HepG2 (cell line): ENCODE measurements around the gene GRK5. TPM values are rescaled to one million over a fixed set of nuclear protein-coding genes. Genes with fewer than 3 reads are reported as not detected.

Experiments
- ATAC-seq: fragments of 200-7000 bp; cut with Tn5 transposase; 3 replicates; pipeline ENCODE4 v1.9.1; 2020; ENCODE audit warnings: mild to moderate bottlenecking, moderate library complexity
- BruUV-seq: library from RNA; stranded (reverse); fragments of 400-500 nt; replicated peaks from 2 replicates; lab custom pipeline; 2021; lab: Mats Ljungman, UMichigan
- CTCF ChIA-PET: fragments of 300-600 bp; formaldehyde crosslinking; extraction: SDS; loops from one replicate; lab custom pipeline; 2021; ENCODE audit warnings: low total read pairs, inconsistent platforms, low intra/inter-chr PET ratio; lab: Yijun Ruan, JAX
- POLR2A ChIA-PET: fragments of 350-600 bp; sonication (Branson Sonifier 250); formaldehyde crosslinking; loops from one replicate; lab custom pipeline; 2020; ENCODE audit warnings: antibody characterized with exemption, inconsistent platforms; lab: Yijun Ruan, JAX
- DNase-seq: peaks from one replicate; pipeline ENCODE4 v3.0.0-alpha.2; 2015; ENCODE audit warnings: low spot score
- FAIRE-seq: peaks from 3 replicates; lab custom pipeline; 2011; peaks lifted over from hg19 to GRCh38; lab: Jason Lieb, UNC
- H2AFZ ChIP-seq: one replicate; pipeline ENCODE4 v1.6.1; 2011; ENCODE audit warnings: low read length, inconsistent platforms
- H3K27ac ChIP-seq: fragments of 300-600 bp; 3 replicates; pipeline ENCODE4 v1.8.0; 2011; ENCODE audit warnings: mixed run types, mild to moderate bottlenecking, mixed read lengths, low read length, inconsistent platforms; ENCODE audit not compliant: insufficient read depth; ENCODE audit errors: extremely low read length
- H3K27me3 ChIP-seq, 2 experiments: fragments of 200-600 bp in 1 of 2; 2 replicates in 1 of 2; 3 replicates in 1 of 2; pipeline versions ENCODE4 v1.6.0 to v1.8.0; 2011; ENCODE audit warnings: low read length in 2 of 2, mild to moderate bottlenecking in 2 of 2, moderate library complexity in 2 of 2, inconsistent platforms in 1 of 2; ENCODE audit not compliant: insufficient read depth in 2 of 2, control insufficient read depth in 1 of 2
- H3K36me3 ChIP-seq, 2 experiments: fragments of 200-600 bp in 1 of 2; replicated peaks in 1 of 2; 2 replicates in 1 of 2; 3 replicates in 1 of 2; pipeline versions ENCODE4 v1.5.1 to v1.8.0; 2011; ENCODE audit warnings: low read length in 2 of 2, inconsistent platforms in 1 of 2; ENCODE audit not compliant: insufficient read depth in 2 of 2, control insufficient read depth in 1 of 2
- H3K4me1 ChIP-seq: 2 replicates; pipeline ENCODE4 v1.5.1; 2012; ENCODE audit warnings: low read length, inconsistent platforms; ENCODE audit not compliant: insufficient read depth
- H3K4me2 ChIP-seq: 2 replicates; pipeline ENCODE4 v1.6.0; 2011; ENCODE audit warnings: low read depth, low read length, inconsistent platforms
- H3K4me3 ChIP-seq, 3 experiments: fragments of 200-600 bp in 1 of 3; sonication (generic), shearing (Covaris generic) in 1 of 3; replicated peaks in 1 of 3; 2 replicates each; pipeline ENCODE4 v1.5.1; 2011 to 2016; ENCODE audit warnings: low read length in 3 of 3, inconsistent platforms in 2 of 3, low read depth in 2 of 3, mild to moderate bottlenecking in 2 of 3, control low read depth in 1 of 3, mixed read lengths in 1 of 3; ENCODE audit not compliant: insufficient read depth in 1 of 3
- H3K79me2 ChIP-seq: one replicate; pipeline ENCODE4 v1.6.1; 2011; ENCODE audit warnings: low read length, inconsistent platforms; ENCODE audit not compliant: insufficient read depth
- H3K9ac ChIP-seq: 2 replicates; pipeline ENCODE4 v1.6.0; 2011; ENCODE audit warnings: mild to moderate bottlenecking, low read depth, low read length, inconsistent platforms; ENCODE audit not compliant: insufficient read depth
- H3K9me3 ChIP-seq: 2 replicates; pipeline ENCODE4 v1.5.1; 2012; ENCODE audit warnings: mild to moderate bottlenecking, low read length
- H4K20me1 ChIP-seq: 2 replicates; pipeline ENCODE4 v1.6.0; 2011; ENCODE audit warnings: inconsistent platforms, mild to moderate bottlenecking, low read length, moderate library complexity; ENCODE audit not compliant: insufficient read depth
- FOXJ3 ChIP-seq: sonication (generic); formaldehyde crosslinking; IDR thresholded peaks from 2 replicates; pipeline ENCODE4 v1.4.0; 2020; ENCODE audit warnings: missing genetic modification reagents, mild to moderate bottlenecking, borderline replicate concordance
- RARG ChIP-seq: sonication (generic); formaldehyde crosslinking; IDR thresholded peaks from 2 replicates; pipeline ENCODE4 v1.4.0; 2020; ENCODE audit warnings: low read depth, mild to moderate bottlenecking, missing genetic modification reagents
- SMAD3 ChIP-seq: sonication (generic); formaldehyde crosslinking; IDR thresholded peaks from 2 replicates; pipeline ENCODE4 v1.4.0; 2020; ENCODE audit warnings: missing genetic modification reagents
- U2AF2 ChIP-seq: fragments of 200-400 bp; formaldehyde crosslinking; IDR thresholded peaks from 2 replicates; pipeline ENCODE4 v1.6.1; 2017; ENCODE audit warnings: low read depth, mild to moderate bottlenecking, low read length
- ZFP36L2 ChIP-seq: sonication (generic); formaldehyde crosslinking; IDR thresholded peaks from 2 replicates; pipeline ENCODE4 v1.4.0; 2020; ENCODE audit warnings: missing genetic modification reagents
- WGBS: methylation state at CpG from one replicate; pipeline ENCODE4 v1.1.6; 2017; ENCODE audit warnings: low lambda C conversion rate; 5-methylcytosine and 5-hydroxymethylcytosine counted together
- in situ Hi-C: cut with HindIII; loops from 2 replicates; pipeline ENCODE4 v1.10.0; 2017; ENCODE audit warnings: low pct_unique_long_range_greater_than_20kb; ENCODE audit not compliant: extremely low pct_ligation_motif_present
- intact Hi-C: fragments of 100-400 bp; cut with micrococcal nuclease; formaldehyde crosslinking; loops from one replicate; pipeline ENCODE4 v1.10.0; 2022; ENCODE audit not compliant: unreplicated experiment
- polyA plus RNA-seq, 8 experiments: library from polyadenylated mRNA; depleted of rRNA in 3 of 8; stranded (reverse) in 7 of 8; unstranded in 1 of 8; fragments of >200 nt; fragmentation: Illumina TruSeq in 4 of 8; extraction: Trizol in 4 of 8; gene quantifications; 2 replicates each; pipeline versions ENCODE4 v1.2.1 to v1.2.3, GENCODE V29; 2011 to 2016; ENCODE audit warnings: low read depth in 4 of 8, missing spikeins in 1 of 8, mixed read lengths in 1 of 8; ENCODE audit not compliant: insufficient read depth in 1 of 8
- total RNA-seq, 5 experiments: library from RNA; depleted of rRNA; stranded (reverse); fragments of >200 nt; fragmentation: Illumina TruSeq; extraction: Trizol; gene quantifications; 2 replicates each; pipeline ENCODE4 v1.2.3, GENCODE V29; 2016; ENCODE audit warnings: low read depth in 1 of 5
- TF ChIP-seq, protein P1 (sequence below): sonication (generic); formaldehyde crosslinking; IDR thresholded peaks from 2 replicates; pipeline ENCODE4 v1.4.0; 2020; ENCODE audit warnings: mild to moderate bottlenecking, low read depth, missing genetic modification reagents

GRK5 gene
- total and polyA plus RNA-seq, 2 of the 13 experiments (the other 11 are each of a cell fraction or from before 2014, with no cell fraction given) = 10.4 to 12.6 TPM

DNA sequence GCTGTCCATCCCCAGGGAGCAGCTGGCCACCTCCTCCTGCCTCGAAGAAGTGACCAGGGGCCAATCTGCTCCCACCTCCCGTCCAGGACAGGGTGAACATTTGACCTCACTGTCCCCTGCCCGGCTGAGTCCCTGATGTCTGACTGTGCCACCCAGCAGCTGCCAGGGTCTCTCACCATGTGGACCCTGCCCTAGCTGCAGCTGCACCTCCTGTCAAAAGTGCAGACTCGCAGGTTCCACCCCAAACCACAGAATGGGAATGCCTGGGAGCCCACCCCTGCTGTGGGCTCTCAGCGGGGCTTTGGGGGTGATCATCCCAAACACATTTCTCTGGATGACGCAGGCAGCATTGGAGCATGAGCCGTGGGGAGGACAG, 249.1 kb downstream of the GRK5 start:
- Histone ChIP-seq H3K9ac (no peak overlapping the region), H3K27ac (no peak overlapping the region), H3K4me1 (peaks cover 5% of the 10 kb centered on the region), H2AFZ (no peak overlapping the region), H4K20me1 (no peaks in the 10 kb centered on the region), H3K79me2 (no peaks in the 10 kb centered on the region), H3K4me2 (no peak overlapping the region), H3K27me3 (no peaks in the 10 kb centered on the region; a peak in 1 of 5 replicates), H3K4me3 (no peak overlapping the region), H3K36me3 (peaks cover 0 to 1% of the 10 kb centered on the region in 2 experiments; a peak in 2 of 5 replicates), H3K9me3 (no peaks in the 10 kb centered on the region)
- no peak for FAIRE-seq
- WGBS = 72% methylated on average over 4 of the region's 7 CpGs
- ChIA-PET CTCF (no interaction called here), POLR2A (no interaction called here)
- no TSS peak for BruUV-seq
- no peak for TF ChIP-seq SMAD3 (CRISPR knock-in tag)
- TF ChIP-seq FOXJ3 (CRISPR knock-in tag) = no peak
- no peak for TF ChIP-seq U2AF2
- TF ChIP-seq RARG (CRISPR knock-in tag) = no peak
- no peak for TF ChIP-seq ZFP36L2 (CRISPR knock-in tag)
- TF ChIP-seq, protein P1, sequence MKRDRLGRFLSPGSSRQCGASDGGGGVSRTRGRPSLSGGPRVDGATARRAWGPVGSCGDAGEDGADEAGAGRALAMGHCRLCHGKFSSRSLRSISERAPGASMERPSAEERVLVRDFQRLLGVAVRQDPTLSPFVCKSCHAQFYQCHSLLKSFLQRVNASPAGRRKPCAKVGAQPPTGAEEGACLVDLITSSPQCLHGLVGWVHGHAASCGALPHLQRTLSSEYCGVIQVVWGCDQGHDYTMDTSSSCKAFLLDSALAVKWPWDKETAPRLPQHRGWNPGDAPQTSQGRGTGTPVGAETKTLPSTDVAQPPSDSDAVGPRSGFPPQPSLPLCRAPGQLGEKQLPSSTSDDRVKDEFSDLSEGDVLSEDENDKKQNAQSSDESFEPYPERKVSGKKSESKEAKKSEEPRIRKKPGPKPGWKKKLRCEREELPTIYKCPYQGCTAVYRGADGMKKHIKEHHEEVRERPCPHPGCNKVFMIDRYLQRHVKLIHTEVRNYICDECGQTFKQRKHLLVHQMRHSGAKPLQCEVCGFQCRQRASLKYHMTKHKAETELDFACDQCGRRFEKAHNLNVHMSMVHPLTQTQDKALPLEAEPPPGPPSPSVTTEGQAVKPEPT = no peak
- DNase-seq = no peak
- in situ Hi-C loops (no loop called here), intact Hi-C loops (no loop called here)
- ATAC-seq = no peak
